GM12878 (cell line): Measurements from ENCODE around the gene PDZD11. TPM values are rescaled to one million over a fixed set of nuclear protein-coding genes. Genes with fewer than 3 reads are reported as not detected.

Experiments
- ATAC-seq: fragments of 200-7000 bp; cut with Tn5 transposase; 3 replicates; pipeline ENCODE4 v1.9.1; 2020; ENCODE audit warnings: mild to moderate bottlenecking, moderate library complexity
- BruUV-seq: library from RNA; stranded (reverse); fragments of 400-500 nt; replicated peaks from 2 replicates; lab custom pipeline; 2021; lab: Mats Ljungman, UMichigan
- CTCF ChIA-PET: fragments of 300-600 bp; sonication (Branson Sonifier 250); formaldehyde crosslinking; extraction: SDS; loops from one replicate; lab custom pipeline; 2021; ENCODE audit warnings: inconsistent platforms; lab: Yijun Ruan, JAX
- POLR2A ChIA-PET: fragments of 350-600 bp; formaldehyde crosslinking; extraction: SDS; loops from one replicate; lab custom pipeline; 2021; ENCODE audit warnings: inconsistent platforms; lab: Charles Lee
- RAD21 ChIA-PET: fragments of 300-600 bp; sonication (Branson Sonifier 250); formaldehyde crosslinking; loops from one replicate; lab custom pipeline; 2023; ENCODE audit warnings: antibody characterized with exemption; ENCODE audit not compliant: unreplicated experiment; lab: Charles Lee
- SMC1A ChIA-PET: fragments of 300-600 bp; sonication (Branson Sonifier 250); formaldehyde crosslinking; loops from one replicate; lab custom pipeline; 2023; ENCODE audit not compliant: unreplicated experiment, uncharacterized antibody; lab: Charles Lee
- DNase-seq: peaks from one replicate; pipeline ENCODE4 v3.0.0-alpha.2; 2011; ENCODE audit warnings: low read depth, low spot score
- FAIRE-seq: peaks from 3 replicates; lab custom pipeline; 2011; peaks lifted over from hg19 to GRCh38; lab: Jason Lieb, UNC
- H2AFZ ChIP-seq: 2 replicates; pipeline ENCODE4 v1.6.0; 2011; ENCODE audit warnings: low read depth, low read length, control low read depth; ENCODE audit not compliant: control insufficient read depth
- H3K27ac ChIP-seq: 2 replicates; pipeline ENCODE4 v1.5.1; 2011; ENCODE audit warnings: control low read depth; ENCODE audit not compliant: control insufficient read depth, insufficient read depth
- H3K27me3 ChIP-seq, 2 experiments: replicated peaks in 1 of 2; 2 replicates each; pipeline versions ENCODE4 v1.6.0 to v1.6.1; 2011; ENCODE audit warnings: low read length in 1 of 2; ENCODE audit not compliant: control insufficient read depth in 2 of 2, insufficient read depth in 2 of 2
- H3K36me3 ChIP-seq, 2 experiments: 2 replicates each; pipeline ENCODE4 v1.5.1; 2011; ENCODE audit warnings: low read length in 1 of 2; ENCODE audit not compliant: control insufficient read depth in 2 of 2, insufficient read depth in 2 of 2
- H3K4me1 ChIP-seq: 2 replicates; pipeline ENCODE4 v1.6.1; 2011; ENCODE audit warnings: mild to moderate bottlenecking, low read length, moderate library complexity, mixed read lengths; ENCODE audit not compliant: control insufficient read depth, insufficient read depth
- H3K4me2 ChIP-seq: 2 replicates; pipeline ENCODE4 v1.6.0; 2011; ENCODE audit warnings: control low read depth; ENCODE audit not compliant: control insufficient read depth, insufficient read depth
- H3K4me3 ChIP-seq: fragments of 200-600 bp; sonication (generic); 2 replicates; pipeline ENCODE4 v1.5.1; 2016
- H3K79me2 ChIP-seq: 2 replicates; pipeline ENCODE4 v1.6.0; 2011; ENCODE audit warnings: low read length; ENCODE audit not compliant: control insufficient read depth, insufficient read depth
- H3K9ac ChIP-seq: 2 replicates; pipeline ENCODE4 v1.8.0; 2011; ENCODE audit warnings: low read length, control low read depth, mixed read lengths; ENCODE audit not compliant: control insufficient read depth, insufficient read depth
- H3K9me3 ChIP-seq: replicated peaks from 3 replicates; pipeline ENCODE4 v1.5.1; 2011; ENCODE audit warnings: mild to moderate bottlenecking, low read length; ENCODE audit not compliant: control insufficient read depth, insufficient read depth
- H4K20me1 ChIP-seq: 2 replicates; pipeline ENCODE4 v1.6.0; 2011; ENCODE audit not compliant: control insufficient read depth, insufficient read depth
- BMI1 ChIP-seq: fragments of 450-650 bp; IDR thresholded peaks from 2 replicates; pipeline ENCODE4 v1.6.1; 2016; ENCODE audit warnings: mild to moderate bottlenecking, moderate library complexity, borderline replicate concordance
- CEBPZ ChIP-seq: fragments of 150-350 bp; IDR thresholded peaks from 2 replicates; pipeline ENCODE4 v1.6.1; 2016; ENCODE audit warnings: low read depth, low read length
- FOXM1 ChIP-seq: IDR thresholded peaks from 2 replicates; pipeline ENCODE4 v1.6.1; 2012; ENCODE audit warnings: low read depth, mild to moderate bottlenecking, inconsistent platforms, low read length, moderate library complexity
- IRF3 ChIP-seq: fragments of 450-650 bp; IDR thresholded peaks from 2 replicates; pipeline ENCODE4 v1.6.1; 2014; ENCODE audit warnings: mild to moderate bottlenecking
- JUND ChIP-seq: IDR thresholded peaks from 2 replicates; pipeline ENCODE4 v1.6.1; 2012; ENCODE audit warnings: low read depth, mild to moderate bottlenecking, low read length, improper control_type of control experiment, moderate library complexity
- MYB ChIP-seq: fragments of 150-350 bp; IDR thresholded peaks from 2 replicates; pipeline ENCODE4 v1.6.1; 2014; ENCODE audit warnings: mild to moderate bottlenecking, low read depth, low read length, borderline replicate concordance
- NRF1 ChIP-seq: conservative IDR thresholded peaks from 2 replicates; pipeline ENCODE4 v1.6.1; 2011; ENCODE audit warnings: mild to moderate bottlenecking, low read depth, low read length, improper control_type of control experiment
- RELA ChIP-seq: fragments of 450-650 bp; IDR thresholded peaks from 2 replicates; pipeline ENCODE4 v1.8.0; 2014; ENCODE audit warnings: borderline replicate concordance; ENCODE audit not compliant: partially characterized antibody
- SREBF2 ChIP-seq: IDR thresholded peaks from 2 replicates; pipeline ENCODE4 v1.6.1; 2012; ENCODE audit warnings: mild to moderate bottlenecking, low read length
- SRF ChIP-seq, 2 experiments: IDR thresholded peaks; 2 replicates each; pipeline ENCODE4 v1.6.1; 2011; ENCODE audit warnings: low read depth in 2 of 2, low read length in 2 of 2, mild to moderate bottlenecking in 1 of 2, moderate library complexity in 1 of 2
- STAT3 ChIP-seq: IDR thresholded peaks from 2 replicates; pipeline ENCODE4 v1.6.1; 2011; ENCODE audit warnings: low read depth, low read length, improper control_type of control experiment
- SUPT20H ChIP-seq: IDR thresholded peaks from 2 replicates; pipeline ENCODE4 v1.6.1; 2011; ENCODE audit warnings: low read depth, mild to moderate bottlenecking, low read length, moderate library complexity, borderline replicate concordance; ENCODE audit not compliant: control insufficient read depth
- TCF7 ChIP-seq: IDR thresholded peaks from 2 replicates; pipeline ENCODE4 v1.6.1; 2014; ENCODE audit warnings: antibody characterized with exemption, borderline replicate concordance
- YBX1 ChIP-seq: fragments of 450-650 bp; IDR thresholded peaks from 2 replicates; pipeline ENCODE4 v1.6.1; 2016; ENCODE audit warnings: antibody characterized with exemption
- ZNF622 ChIP-seq: fragments of 450-650 bp; IDR thresholded peaks from 2 replicates; pipeline ENCODE4 v1.6.1; 2017; ENCODE audit warnings: mild to moderate bottlenecking, inconsistent platforms
- in situ Hi-C: fragments of 300-500 bp; cut with MboI; formaldehyde crosslinking; loops from 9 replicates; pipeline ENCODE4 v1.14.3; 2018; ENCODE audit warnings: mixed read lengths
- intact Hi-C: fragments of 100-400 bp; cut with micrococcal nuclease; formaldehyde crosslinking; loops from one replicate; pipeline ENCODE4 v1.14.2; 2022; ENCODE audit not compliant: unreplicated experiment
- polyA plus RNA-seq, 11 experiments: library from polyadenylated mRNA; depleted of rRNA in 4 of 11; unstranded in 6 of 11; stranded (reverse) in 5 of 11; fragments of >200 nt; fragmentation: Nextera tagmentation in 4 of 11; fragmentation: Illumina TruSeq in 1 of 11; extraction: Ambion mirVana in 4 of 11; extraction: Trizol in 1 of 11; gene quantifications; 1 replicate in 1 of 11; 2 replicates in 10 of 11; pipeline versions ENCODE4 v1.2.1 to v1.2.3, GENCODE V29; 2011 to 2016; ENCODE audit warnings: inconsistent platforms in 2 of 11, missing spikeins in 2 of 11, low read depth in 1 of 11
- total RNA-seq, 4 experiments: library from RNA; depleted of rRNA in 3 of 4; stranded (reverse); fragments of >200 nt in 3 of 4; fragmentation: Illumina TruSeq in 1 of 4; extraction: Trizol in 1 of 4; gene quantifications; 2 replicates each; pipeline versions ENCODE4 v1.2.1 to v1.2.3, GENCODE V29; 2013 to 2021
- TF ChIP-seq, protein P1 (sequence below): fragments of 450-650 bp; IDR thresholded peaks from 2 replicates; pipeline ENCODE4 v1.6.1; 2017; ENCODE audit warnings: borderline replicate concordance
- TF ChIP-seq, protein P2 (sequence below): fragments of 450-650 bp; IDR thresholded peaks from 2 replicates; pipeline ENCODE4 v1.6.1; 2018; ENCODE audit warnings: borderline replicate concordance, mild to moderate bottlenecking; ENCODE audit not compliant: partially characterized antibody

The PDZD11 gene
- total and polyA plus RNA-seq, 10 of the 15 experiments (the other 5 are each of a cell fraction or from before 2014, with no cell fraction given) = 28.4 to 123 (median 55.0) TPM

DNA sequence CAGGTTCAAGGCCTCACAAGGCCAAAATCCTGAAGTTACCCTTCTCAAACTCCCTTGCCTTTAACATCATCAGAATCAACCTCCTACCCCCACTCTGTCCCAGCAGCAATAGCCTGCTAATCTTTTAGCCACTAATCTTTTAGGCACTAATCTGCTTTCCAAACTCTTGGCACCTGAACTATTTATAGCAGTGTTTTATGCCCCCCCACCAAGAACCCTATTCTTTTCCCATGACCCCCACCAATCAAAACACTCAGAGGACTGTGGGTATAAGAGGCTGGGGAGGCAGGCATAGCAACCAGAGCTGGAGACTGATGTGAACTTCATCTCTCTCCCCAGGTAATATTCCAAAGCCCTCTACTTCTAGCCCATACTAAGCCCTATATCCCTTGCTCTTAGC lies 21.7 kb downstream of the PDZD11 start, which contains the start of gene ARR3:
Gene ARR3 (plus strand): TSS at position 301 of the 400 bp plus-strand sequence. CDS start 1,052 bp downstream, outside the sequence.
- ATAC-seq (no peak), FAIRE-seq (no peak), DNase-seq (no peak)
- intact Hi-C loops = no loop called here
- Histone ChIP-seq H3K4me1 (no peaks in the 10 kb centered on the region), H3K36me3 (no peaks in the 10 kb centered on the region), H3K9ac (no peak within 1 kb of the TSS), H3K27me3 (no peaks in the 10 kb centered on the region), H3K9me3 (no peaks in the 10 kb centered on the region), H4K20me1 (no peaks in the 10 kb centered on the region), H2AFZ (no peak within 1 kb of the TSS), H3K4me3 (no peak within 1 kb of the TSS), H3K79me2 (no peaks in the 10 kb centered on the region), H3K4me2 (no peak within 1 kb of the TSS), H3K27ac (no peak within 1 kb of the TSS)
- ChIA-PET SMC1A (interaction anchor here (1.0 kb wide), 1 partner anchor 11 kb away, joined by 4 read pairs; no protein-coding TSS in a partner anchor), CTCF (no interaction called here), POLR2A (no interaction called here), RAD21 (no interaction called here)
- in situ Hi-C loops = no loop called here
- no TSS peak for BruUV-seq
- TF ChIP-seq JUND (no peak), RELA (no peak), CEBPZ (no peak), SREBF2 (no peak), IRF3 (no peak), NRF1 (no peak), YBX1 (no peak), TCF7 (no peak), BMI1 (no peak), SRF (IDR thresholded peaks at IDR 0.05; ENCODE audit: low read depth in 2 of 2, low read length in 2 of 2) (no peak), STAT3 (no peak), ZNF622 (no peak), MYB (no peak), FOXM1 (no peak), SUPT20H (no peak)
- TF ChIP-seq, protein P1, sequence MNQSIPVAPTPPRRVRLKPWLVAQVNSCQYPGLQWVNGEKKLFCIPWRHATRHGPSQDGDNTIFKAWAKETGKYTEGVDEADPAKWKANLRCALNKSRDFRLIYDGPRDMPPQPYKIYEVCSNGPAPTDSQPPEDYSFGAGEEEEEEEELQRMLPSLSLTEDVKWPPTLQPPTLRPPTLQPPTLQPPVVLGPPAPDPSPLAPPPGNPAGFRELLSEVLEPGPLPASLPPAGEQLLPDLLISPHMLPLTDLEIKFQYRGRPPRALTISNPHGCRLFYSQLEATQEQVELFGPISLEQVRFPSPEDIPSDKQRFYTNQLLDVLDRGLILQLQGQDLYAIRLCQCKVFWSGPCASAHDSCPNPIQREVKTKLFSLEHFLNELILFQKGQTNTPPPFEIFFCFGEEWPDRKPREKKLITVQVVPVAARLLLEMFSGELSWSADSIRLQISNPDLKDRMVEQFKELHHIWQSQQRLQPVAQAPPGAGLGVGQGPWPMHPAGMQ = no peak
- TF ChIP-seq, protein P2, sequence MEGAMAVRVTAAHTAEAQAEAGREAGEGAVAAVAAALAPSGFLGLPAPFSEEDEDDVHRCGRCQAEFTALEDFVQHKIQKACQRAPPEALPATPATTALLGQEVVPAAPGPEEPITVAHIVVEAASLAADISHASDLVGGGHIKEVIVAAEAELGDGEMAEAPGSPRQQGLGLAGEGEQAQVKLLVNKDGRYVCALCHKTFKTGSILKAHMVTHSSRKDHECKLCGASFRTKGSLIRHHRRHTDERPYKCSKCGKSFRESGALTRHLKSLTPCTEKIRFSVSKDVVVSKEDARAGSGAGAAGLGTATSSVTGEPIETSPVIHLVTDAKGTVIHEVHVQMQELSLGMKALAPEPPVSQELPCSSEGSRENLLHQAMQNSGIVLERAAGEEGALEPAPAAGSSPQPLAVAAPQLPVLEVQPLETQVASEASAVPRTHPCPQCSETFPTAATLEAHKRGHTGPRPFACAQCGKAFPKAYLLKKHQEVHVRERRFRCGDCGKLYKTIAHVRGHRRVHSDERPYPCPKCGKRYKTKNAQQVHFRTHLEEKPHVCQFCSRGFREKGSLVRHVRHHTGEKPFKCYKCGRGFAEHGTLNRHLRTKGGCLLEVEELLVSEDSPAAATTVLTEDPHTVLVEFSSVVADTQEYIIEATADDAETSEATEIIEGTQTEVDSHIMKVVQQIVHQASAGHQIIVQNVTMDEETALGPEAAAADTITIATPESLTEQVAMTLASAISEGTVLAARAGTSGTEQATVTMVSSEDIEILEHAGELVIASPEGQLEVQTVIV = no peak
